ENCODE results near the gene LCLAT1. TPM values are rescaled to one million over a fixed set of nuclear protein-coding genes. Genes with fewer than 3 reads are reported as not detected.
"Not testable (repeated sequence)": the region's sequence is repeated elsewhere in the genome, so short reads cannot be mapped to it uniquely, and the experiment has no call there.

Gene LCLAT1
- total RNA-seq, 1 donor from 2014 or later, result 16.5 TPM

DNA sequence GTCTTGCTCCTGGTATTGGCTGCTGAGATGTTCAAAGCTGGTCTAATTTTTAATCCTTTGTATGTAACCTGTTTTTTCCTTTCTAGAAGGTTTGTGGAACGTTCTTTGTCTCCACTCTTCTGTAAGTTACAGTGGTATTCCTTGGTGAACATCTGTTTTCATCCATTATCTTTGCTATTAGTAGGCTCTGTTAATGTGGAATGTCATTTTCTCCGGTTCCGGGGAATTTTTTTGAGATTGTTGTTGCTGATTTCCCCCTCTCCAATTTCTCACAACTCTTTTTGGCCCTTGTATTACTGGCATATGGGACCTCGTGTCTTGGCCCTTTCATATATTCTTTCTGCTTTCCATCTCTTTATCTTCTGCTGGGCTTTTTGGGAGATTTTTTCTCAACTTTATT lies 63.4 kb downstream of the LCLAT1 start:
- ATAC-seq, result no peak
- H3K36me3 ChIP-seq, result no peaks in the 10 kb centered on the region
- TF ChIP-seq, protein P1, sequence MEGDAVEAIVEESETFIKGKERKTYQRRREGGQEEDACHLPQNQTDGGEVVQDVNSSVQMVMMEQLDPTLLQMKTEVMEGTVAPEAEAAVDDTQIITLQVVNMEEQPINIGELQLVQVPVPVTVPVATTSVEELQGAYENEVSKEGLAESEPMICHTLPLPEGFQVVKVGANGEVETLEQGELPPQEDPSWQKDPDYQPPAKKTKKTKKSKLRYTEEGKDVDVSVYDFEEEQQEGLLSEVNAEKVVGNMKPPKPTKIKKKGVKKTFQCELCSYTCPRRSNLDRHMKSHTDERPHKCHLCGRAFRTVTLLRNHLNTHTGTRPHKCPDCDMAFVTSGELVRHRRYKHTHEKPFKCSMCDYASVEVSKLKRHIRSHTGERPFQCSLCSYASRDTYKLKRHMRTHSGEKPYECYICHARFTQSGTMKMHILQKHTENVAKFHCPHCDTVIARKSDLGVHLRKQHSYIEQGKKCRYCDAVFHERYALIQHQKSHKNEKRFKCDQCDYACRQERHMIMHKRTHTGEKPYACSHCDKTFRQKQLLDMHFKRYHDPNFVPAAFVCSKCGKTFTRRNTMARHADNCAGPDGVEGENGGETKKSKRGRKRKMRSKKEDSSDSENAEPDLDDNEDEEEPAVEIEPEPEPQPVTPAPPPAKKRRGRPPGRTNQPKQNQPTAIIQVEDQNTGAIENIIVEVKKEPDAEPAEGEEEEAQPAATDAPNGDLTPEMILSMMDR (IDR thresholded peaks at IDR 0.05), result no peak

DNA sequence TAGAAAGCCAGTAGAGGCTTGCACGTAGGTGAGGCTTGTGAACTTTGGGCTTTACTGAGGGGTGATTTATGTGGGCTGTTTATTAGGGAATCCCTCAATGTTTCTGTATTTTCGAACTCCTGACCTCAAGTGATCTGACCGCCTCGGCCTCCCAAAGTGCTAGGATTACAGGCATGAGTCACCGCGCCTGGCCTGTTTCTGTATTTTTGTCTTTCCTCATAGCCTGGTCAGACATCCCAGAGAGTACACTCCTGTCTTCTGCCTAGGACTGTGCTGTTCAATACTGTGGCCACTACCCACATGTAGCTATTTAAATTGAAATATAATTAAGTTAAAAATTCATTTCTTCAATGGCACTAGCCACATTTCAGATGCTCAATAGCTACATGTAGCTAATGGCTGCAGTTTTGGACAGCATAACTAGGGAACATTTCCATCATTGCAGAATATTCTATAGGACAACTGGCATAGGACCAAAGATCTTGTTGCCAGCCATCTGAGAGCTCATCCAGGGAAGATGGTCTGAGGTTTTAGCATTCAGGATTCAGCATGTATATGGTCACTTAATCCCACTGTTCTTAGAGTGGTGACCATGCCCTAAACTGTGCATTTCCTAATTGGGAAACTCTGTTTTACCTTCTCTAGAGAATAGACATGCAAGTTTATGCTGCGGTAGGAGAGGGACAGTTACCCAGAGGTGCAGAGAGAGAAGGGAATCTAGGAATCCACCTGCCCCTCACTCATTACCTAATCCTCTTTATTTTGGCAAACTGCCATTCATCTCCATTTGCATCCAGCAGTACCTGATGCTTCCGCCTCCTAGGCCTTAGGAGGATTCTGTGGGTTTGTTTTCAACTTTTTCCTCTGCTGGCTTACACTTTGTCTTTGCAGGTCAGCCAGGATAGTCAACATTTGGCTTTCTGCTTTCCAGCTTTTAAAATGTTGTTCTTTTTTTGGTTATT lies 64.4 kb downstream of the LCLAT1 start:
- Histone ChIP-seq H3K27me3 (no peaks in the 10 kb centered on the region), H3K4me3 (no peak overlapping the region), H3K27ac (no peak overlapping the region), H3K36me3 (no peaks in the 10 kb centered on the region), H3K4me1 (peaks cover 19% of the 10 kb centered on the region), H3K9me3 (no peaks in the 10 kb centered on the region)
- no peak for DNase-seq
- intact Hi-C loops (cut with DNase I), result no loop called here
- TF ChIP-seq, protein P1 (IDR thresholded peaks at IDR 0.05), result no peak
- ATAC-seq, result peak; percentile 75

More for the DNA sequence above, 63.4 kb downstream of the LCLAT1 start:
- Histone ChIP-seq H3K27me3 (no peaks in the 10 kb centered on the region), H3K4me1 (peaks cover 19% of the 10 kb centered on the region), H3K9me3 (no peaks in the 10 kb centered on the region), H3K4me3 (no peak overlapping the region), H3K27ac (no peak overlapping the region)
- DNase-seq, result no peak
- intact Hi-C loops (cut with DNase I), result no loop called here

DNA sequence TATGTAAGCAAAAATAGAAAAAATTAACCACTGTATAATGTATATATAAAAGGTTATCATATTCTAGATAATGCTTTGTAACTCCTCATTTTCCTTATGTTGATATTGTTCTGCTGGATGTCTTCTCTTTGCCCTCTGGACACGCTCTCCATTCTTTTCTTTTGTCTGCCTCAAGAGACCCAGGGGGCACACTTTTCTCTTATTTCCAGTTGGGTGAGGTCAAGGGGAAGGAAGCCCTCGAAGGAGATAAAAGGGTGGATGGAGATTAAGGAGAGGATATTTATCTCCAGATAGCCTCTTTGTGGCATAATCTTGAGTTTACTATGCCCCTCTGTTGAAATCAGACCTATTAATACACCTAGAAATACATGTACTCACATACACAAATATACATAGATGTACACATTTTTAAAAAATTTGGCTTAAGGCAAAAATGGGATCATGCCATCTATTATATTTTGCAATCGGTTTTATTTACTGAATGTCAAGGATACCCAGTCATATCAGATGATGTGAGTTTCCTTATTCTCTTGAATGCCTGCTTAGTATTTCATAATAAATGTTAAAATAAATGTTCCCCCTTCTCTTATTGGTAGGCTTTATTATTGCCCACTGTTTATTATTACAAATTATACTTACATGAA lies 65.3 kb downstream of the LCLAT1 start:
- Histone ChIP-seq H3K36me3 (no peaks in the 10 kb centered on the region), H3K4me1 (peaks cover 19% of the 10 kb centered on the region), H3K9me3 (no peaks in the 10 kb centered on the region), H3K27ac (no peak overlapping the region), H3K27me3 (no peaks in the 10 kb centered on the region), H3K4me3 (no peak overlapping the region)
- intact Hi-C loops (cut with DNase I), result no loop called here
- DNase-seq, result no peak
- ATAC-seq, result no peak
- TF ChIP-seq, protein P1 (IDR thresholded peaks at IDR 0.05), result no peak

DNA sequence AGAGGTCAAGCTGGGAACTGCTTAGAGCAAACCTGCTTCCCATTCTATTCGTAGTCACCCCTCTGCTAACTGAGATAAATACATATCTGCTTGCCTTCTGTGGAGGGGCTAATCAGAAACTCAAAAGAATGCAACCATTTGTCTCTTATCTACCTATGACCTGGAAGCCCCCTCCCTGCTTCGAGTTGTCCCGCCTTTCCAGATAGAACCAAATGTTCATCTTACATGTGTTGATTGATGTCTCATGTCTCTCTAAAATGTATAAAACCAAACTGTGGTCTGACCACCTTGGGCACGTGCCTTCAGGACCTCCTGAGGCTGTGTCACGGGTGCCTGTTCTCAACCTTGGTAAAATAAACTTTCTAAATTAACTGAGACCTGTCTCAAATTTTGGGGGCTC lies 66.6 kb downstream of the LCLAT1 start:
- not testable (repeated sequence) for ATAC-seq, DNase-seq

DNA sequence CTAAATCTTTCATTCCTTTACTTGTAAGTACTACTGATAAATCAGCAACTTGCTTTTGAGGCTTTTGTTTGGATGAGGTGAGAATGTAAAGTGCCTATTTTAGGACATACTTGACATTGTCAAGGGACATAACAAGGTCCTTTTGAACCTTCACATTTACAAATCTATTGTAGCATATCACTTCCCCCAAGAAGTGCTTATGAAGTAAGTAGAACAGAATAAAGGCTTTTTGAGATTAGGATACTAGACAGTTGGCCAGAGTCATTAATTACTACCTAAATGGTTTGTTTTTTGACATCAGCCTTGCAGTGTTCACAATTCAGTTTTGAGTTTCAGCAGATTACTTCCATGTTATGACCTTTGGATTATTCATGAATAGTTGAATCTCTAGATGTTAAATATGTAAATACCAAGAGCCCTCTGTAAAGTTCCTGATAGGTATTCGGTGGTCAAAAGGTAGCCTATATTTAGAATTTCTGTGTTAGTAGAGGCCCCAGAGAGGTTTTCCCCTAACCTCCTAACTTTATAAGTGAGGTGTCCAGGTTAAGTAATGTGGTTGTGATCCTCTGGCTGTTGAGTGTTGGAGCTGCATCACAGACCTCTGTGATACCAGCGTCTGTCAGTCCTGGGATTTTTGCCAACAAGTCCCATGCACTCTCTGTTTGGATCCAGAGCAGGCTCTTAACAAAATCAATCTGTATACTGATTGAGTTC lies 67.2 kb downstream of the LCLAT1 start:
- ATAC-seq, result no peak
- DNase-seq, result no peak
- H3K36me3 ChIP-seq, result no peaks in the 10 kb centered on the region
- peaks cover 19% of the 10 kb centered on the region for H3K4me1 ChIP-seq
- H3K27ac ChIP-seq, result no peak overlapping the region
- intact Hi-C loops (cut with DNase I), result no loop called here
- TF ChIP-seq, protein P1 (IDR thresholded peaks at IDR 0.05), result no peak
- no peak overlapping the region for H3K4me3 ChIP-seq
- H3K9me3 ChIP-seq, result no peaks in the 10 kb centered on the region
- H3K27me3 ChIP-seq, result no peaks in the 10 kb centered on the region

More for the DNA sequence above, 66.6 kb downstream of the LCLAT1 start:
- H3K36me3 ChIP-seq; H3K27ac ChIP-seq; H3K27me3 ChIP-seq; H3K9me3 ChIP-seq; H3K4me3 ChIP-seq; intact Hi-C loops (cut with DNase I): not testable (repeated sequence)
- peaks cover 19% of the 10 kb centered on the region for H3K4me1 ChIP-seq

Data from upper lobe of right lung (tissue), 1 donor.